HEK293T (cell line): ENCODE results near the gene TFDP1.

Experiments
- ARNT ChIP-seq: fragments of 450-650 bp; IDR thresholded peaks from 2 replicates; pipeline ENCODE4 v1.6.1; 2017; ENCODE audit warnings: mild to moderate bottlenecking
- ELF4 ChIP-seq: fragments of 450-650 bp; IDR thresholded peaks from 2 replicates; pipeline ENCODE4 v1.6.1; 2017; ENCODE audit warnings: antibody characterized with exemption
- LEF1 ChIP-seq: fragments of 450-650 bp; IDR thresholded peaks from 2 replicates; pipeline ENCODE4 v1.6.1; 2017; ENCODE audit warnings: mild to moderate bottlenecking, borderline replicate concordance
- NFRKB ChIP-seq: fragments of 450-650 bp; IDR thresholded peaks from 2 replicates; pipeline ENCODE4 v1.6.1; 2016; ENCODE audit warnings: mild to moderate bottlenecking, moderate library complexity
- SP1 ChIP-seq: fragments of 450-650 bp; IDR thresholded peaks from 2 replicates; pipeline ENCODE4 v1.6.1; 2017

DNA sequence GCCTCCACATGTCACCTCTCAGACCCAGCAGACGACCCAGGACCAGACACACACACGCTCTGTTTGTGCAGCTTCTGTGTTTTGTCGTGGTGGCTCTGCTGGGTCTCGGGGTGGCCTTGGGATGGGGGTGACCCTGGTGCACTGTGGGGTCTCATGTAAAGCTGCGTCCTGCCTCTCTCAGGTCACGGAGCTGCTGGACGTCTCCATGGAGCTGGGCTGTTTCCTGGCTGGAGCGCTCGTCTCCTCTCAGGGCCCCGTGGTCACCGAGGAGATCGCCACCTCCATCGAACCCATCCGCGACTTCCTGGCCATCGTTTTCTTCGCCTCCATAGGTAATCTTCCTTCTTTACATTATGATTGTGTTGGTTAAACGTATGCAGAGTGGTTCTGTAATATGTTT, 45.4 kb upstream of the TFDP1 start:
- TF ChIP-seq NFRKB = no peak
- TF ChIP-seq SP1 = no peak
- no peak for TF ChIP-seq LEF1
- no peak for TF ChIP-seq ARNT
- TF ChIP-seq ELF4 = no peak
